Adrenal gland (tissue), 12 donors: ENCODE results near the gene PLAAT5. TPM values are rescaled to one million over a fixed set of nuclear protein-coding genes. Genes with fewer than 3 reads are reported as not detected.

Experiments
- DNase-seq, 7 donors: peaks; one replicate each; pipeline ENCODE4 v3.0.0-alpha.2; 2019 to 2020
- H3K27ac ChIP-seq, 5 donors: fragments of 200-600 bp; sonication (generic) in 4 of 5; 1 replicate in 3 of 5; 2 replicates in 2 of 5; pipeline versions ENCODE4 v1.5.1 to v1.8.0; 2016 to 2020; ENCODE audit warnings: mild to moderate bottlenecking in 1 of 5
- H3K27me3 ChIP-seq: fragments of 200-600 bp; 2 replicates; pipeline ENCODE4 v1.8.0; 2021
- H3K36me3 ChIP-seq, 2 donors: fragments of 200-600 bp; replicated peaks in 1 of 2; 1 replicate in 1 of 2; 2 replicates in 1 of 2; pipeline versions ENCODE4 v1.5.1 to v1.8.0; 2018 to 2022
- H3K4me1 ChIP-seq, 2 donors: fragments of 200-600 bp; replicated peaks in 1 of 2; 1 replicate in 1 of 2; 2 replicates in 1 of 2; pipeline versions ENCODE4 v1.5.1 to v1.8.0; 2018 to 2021
- H3K4me3 ChIP-seq, 4 donors: fragments of 200-600 bp; sonication (generic) in 3 of 4; one replicate each; pipeline ENCODE4 v1.5.1; 2016 to 2018
- H3K9me3 ChIP-seq, 3 donors: fragments of 200-600 bp; sonication (generic) in 1 of 3; replicated peaks in 1 of 3; 1 replicate in 2 of 3; 2 replicates in 1 of 3; pipeline versions ENCODE4 v1.5.1 to v1.8.0; 2016 to 2021
- POLR2A ChIP-seq, 2 donors: fragments of 450-650 bp; IDR thresholded peaks; one replicate each; pipeline ENCODE4 v1.6.1; 2017; ENCODE audit warnings: antibody characterized with exemption in 2 of 2, mild to moderate bottlenecking in 2 of 2, moderate library complexity in 1 of 2
- WGBS, 4 donors: extraction: QIAGEN DNeasy Blood & Tissue Kit in 2 of 4; methylation state at CpG; one replicate each; pipeline versions ENCODE4 v1.1.5 to v1.1.7; 2013 to 2017; 5-methylcytosine and 5-hydroxymethylcytosine counted together
- intact Hi-C, 2 donors: fragments of 100-400 bp; cut with DNase I; formaldehyde crosslinking; loops; one replicate each; pipeline versions ENCODE4 v1.14.1 to v1.15.0; 2022 to 2023
- polyA plus RNA-seq, 3 donors: library from polyadenylated mRNA; stranded (reverse); fragments of 200-250 nt in 2 of 3; fragments of 350-450 nt in 1 of 3; fragmentation: Illumina TruSeq in 1 of 3; extraction: RNeasy Lipid Tissue Mini Kit (QIAGEN cat#74804) in 1 of 3; gene quantifications; one replicate each; pipeline ENCODE4 v1.2.3, GENCODE V29; 2013 to 2014
- total RNA-seq, 9 donors: library from RNA; depleted of rRNA in 4 of 9; stranded (reverse); fragments of >200 nt in 4 of 9; fragments of 120-200 nt in 1 of 9; fragmentation: NEBNext Ultra II Directional in 1 of 9; extraction: Animal tissue kit (Norgen Biotek cat#: 25700) in 1 of 9; gene quantifications; one replicate each; pipeline versions ENCODE4 v1.1.0 to v1.2.4, GENCODE V29; 2013 to 2023
- TF ChIP-seq, protein P1 (sequence below), 6 experiments: fragments of 450-650 bp in 4 of 6; fragments of 200-600 bp in 2 of 6; sonication (generic) in 1 of 6; IDR thresholded peaks; 1 replicate in 5 of 6; 2 replicates in 1 of 6; pipeline versions ENCODE4 v1.5.1 to v1.8.0; 2016 to 2021; ENCODE audit warnings: antibody characterized with exemption in 6 of 6, mild to moderate bottlenecking in 2 of 6, moderate library complexity in 1 of 6
- donor health status: healthy with polysubstance abuse.
- donor health status: Bipolar disorder and iron deficiency.
- donor health status: DM: yes; HTN: yes; CAD: no.
- donor health status: DM: no; HTN: no; CAD: no.
- donor health status: DM: no; HTN: no; CAD: no.
- donor health status: DM: yes; HTN: yes; CAD: no.

The PLAAT5 gene
- total and polyA plus RNA-seq, 12 donors, result 0.64 to 8.1 (median 1.3) TPM; not detected in 2

DNA sequence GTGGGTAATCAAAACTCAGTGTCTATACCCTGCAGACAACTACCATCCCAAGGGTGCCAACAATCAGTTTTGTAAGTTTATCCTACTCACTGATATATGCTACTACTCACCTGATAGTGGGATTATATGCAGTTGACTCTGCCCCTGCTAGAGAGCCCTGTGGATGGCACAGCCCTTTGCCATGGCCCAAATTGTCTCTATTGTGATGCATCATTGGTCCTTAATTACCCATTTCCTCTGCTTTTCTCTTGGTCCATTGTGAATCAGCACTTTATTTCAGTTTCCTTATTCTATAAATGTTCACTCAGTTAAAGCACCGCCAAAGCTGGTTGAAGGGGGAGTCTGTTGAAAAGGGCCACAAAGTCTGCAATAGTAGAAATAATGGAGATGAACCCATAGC is 42.3 kb downstream of the PLAAT5 start:
- H3K36me3 ChIP-seq, result no peaks in the 10 kb centered on the region
- H3K9me3 ChIP-seq, result no peaks in the 10 kb centered on the region
- intact Hi-C loops, result no loop called here
- 43 to 62% (median 51%) methylated on average over 1 of the region's 1 CpG for WGBS, 4 donors
- no peak for DNase-seq
- no peak for TF ChIP-seq POLR2A (IDR thresholded peaks at IDR 0.05)
- TF ChIP-seq, protein P1, sequence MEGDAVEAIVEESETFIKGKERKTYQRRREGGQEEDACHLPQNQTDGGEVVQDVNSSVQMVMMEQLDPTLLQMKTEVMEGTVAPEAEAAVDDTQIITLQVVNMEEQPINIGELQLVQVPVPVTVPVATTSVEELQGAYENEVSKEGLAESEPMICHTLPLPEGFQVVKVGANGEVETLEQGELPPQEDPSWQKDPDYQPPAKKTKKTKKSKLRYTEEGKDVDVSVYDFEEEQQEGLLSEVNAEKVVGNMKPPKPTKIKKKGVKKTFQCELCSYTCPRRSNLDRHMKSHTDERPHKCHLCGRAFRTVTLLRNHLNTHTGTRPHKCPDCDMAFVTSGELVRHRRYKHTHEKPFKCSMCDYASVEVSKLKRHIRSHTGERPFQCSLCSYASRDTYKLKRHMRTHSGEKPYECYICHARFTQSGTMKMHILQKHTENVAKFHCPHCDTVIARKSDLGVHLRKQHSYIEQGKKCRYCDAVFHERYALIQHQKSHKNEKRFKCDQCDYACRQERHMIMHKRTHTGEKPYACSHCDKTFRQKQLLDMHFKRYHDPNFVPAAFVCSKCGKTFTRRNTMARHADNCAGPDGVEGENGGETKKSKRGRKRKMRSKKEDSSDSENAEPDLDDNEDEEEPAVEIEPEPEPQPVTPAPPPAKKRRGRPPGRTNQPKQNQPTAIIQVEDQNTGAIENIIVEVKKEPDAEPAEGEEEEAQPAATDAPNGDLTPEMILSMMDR (IDR thresholded peaks at IDR 0.05), result no peak
- no peaks in the 10 kb centered on the region for H3K27me3 ChIP-seq
- no peak overlapping the region for H3K4me3 ChIP-seq
- H3K4me1 ChIP-seq, result no peaks in the 10 kb centered on the region
- no peak overlapping the region for H3K27ac ChIP-seq

DNA sequence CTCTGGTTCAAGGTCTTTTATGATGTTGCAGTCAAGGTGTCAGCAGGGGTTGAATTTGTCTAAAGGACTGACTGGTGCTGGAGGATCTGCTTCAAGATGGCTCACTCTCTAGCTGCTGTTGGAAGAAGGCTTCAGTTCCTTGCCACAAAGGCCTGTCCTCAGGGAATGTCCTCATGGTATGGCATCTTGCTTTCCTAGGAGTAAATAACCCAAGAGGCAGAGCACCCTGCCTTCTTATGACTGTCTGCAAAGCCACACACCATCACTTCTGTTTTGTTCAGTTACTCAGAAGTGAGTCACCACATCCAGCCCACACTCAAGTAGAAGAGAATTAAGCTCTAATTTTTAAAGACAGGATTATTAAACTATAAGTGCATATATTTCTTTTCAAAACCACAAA is 45.2 kb downstream of the PLAAT5 start:
- H3K27me3 ChIP-seq, result no peaks in the 10 kb centered on the region

DNA sequence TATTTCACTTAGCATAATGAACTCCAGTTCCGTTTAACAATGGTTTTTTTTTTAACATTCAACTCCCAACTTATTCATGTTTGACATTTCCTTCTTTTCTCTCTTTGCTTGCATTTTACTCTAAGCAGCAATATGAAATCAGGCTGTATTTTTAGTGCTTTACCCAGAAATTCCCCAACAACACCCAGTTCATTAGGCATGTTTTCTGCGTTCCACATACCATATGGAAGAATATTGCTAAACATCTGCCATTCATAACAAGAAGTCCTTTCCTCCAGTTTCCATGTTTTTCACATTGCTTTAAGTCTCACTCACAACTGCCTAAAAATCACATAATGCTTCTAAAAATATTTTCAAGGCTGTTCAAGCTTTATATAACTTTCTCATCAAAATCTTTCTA is 45.8 kb downstream of the PLAAT5 start:
- Histone ChIP-seq H3K27ac (no peak overlapping the region), H3K9me3 (no peaks in the 10 kb centered on the region), H3K27me3 (no peaks in the 10 kb centered on the region), H3K4me3 (no peak overlapping the region), H3K4me1 (no peaks in the 10 kb centered on the region), H3K36me3 (no peaks in the 10 kb centered on the region)
- intact Hi-C loops, result no loop called here
- no peak for TF ChIP-seq POLR2A (IDR thresholded peaks at IDR 0.05)
- TF ChIP-seq, protein P1 (IDR thresholded peaks at IDR 0.05), result no peak
- 70 to 81% (median 73%) methylated on average over 2 of the region's 2 CpGs for WGBS, 4 donors
- DNase-seq, result no peak

More for the DNA sequence above, 45.2 kb downstream of the PLAAT5 start:
- Histone ChIP-seq H3K4me1 (no peaks in the 10 kb centered on the region), H3K36me3 (no peaks in the 10 kb centered on the region), H3K4me3 (no peak overlapping the region), H3K9me3 (no peaks in the 10 kb centered on the region), H3K27ac (no peak overlapping the region)
- TF ChIP-seq, protein P1 (IDR thresholded peaks at IDR 0.05), result no peak
- TF ChIP-seq POLR2A (IDR thresholded peaks at IDR 0.05), result no peak
- intact Hi-C loops, result no loop called here
- no peak for DNase-seq

DNA sequence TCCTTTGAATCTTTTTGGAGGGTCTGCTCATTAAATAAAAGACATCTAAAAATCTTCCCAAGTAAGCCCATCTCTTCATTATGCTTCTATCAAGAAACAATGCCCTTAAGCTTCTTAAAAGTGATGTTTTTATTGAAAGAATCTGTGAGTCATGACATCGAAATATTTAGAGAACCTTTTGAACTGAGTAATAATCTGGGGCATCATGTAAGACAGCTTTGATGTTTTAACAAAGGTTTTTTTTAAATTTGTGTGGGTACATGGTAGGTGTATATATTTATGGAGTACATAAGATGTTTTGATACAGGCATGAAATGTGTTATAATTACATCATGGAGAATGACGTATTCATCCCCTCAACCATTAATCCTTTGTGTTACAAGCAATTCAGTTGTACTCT is 46.8 kb downstream of the PLAAT5 start:
- intact Hi-C loops, result no loop called here

More for the DNA sequence above, 46.8 kb downstream of the PLAAT5 start:
- no peak overlapping the region for H3K27ac ChIP-seq
- no peaks in the 10 kb centered on the region for H3K27me3 ChIP-seq
- H3K4me1 ChIP-seq, result no peaks in the 10 kb centered on the region
- no peaks in the 10 kb centered on the region for H3K9me3 ChIP-seq
- 68 to 79% (median 71%) methylated on average over 2 of the region's 2 CpGs for WGBS, 4 donors
- DNase-seq, result no peak
- H3K4me3 ChIP-seq, result no peak overlapping the region
- TF ChIP-seq, protein P1 (IDR thresholded peaks at IDR 0.05), result no peak
- no peak for TF ChIP-seq POLR2A (IDR thresholded peaks at IDR 0.05)
- no peaks in the 10 kb centered on the region for H3K36me3 ChIP-seq
